Erythroblast (primary cell): Measurements from ENCODE around the gene FREM1.

Source experiments
- GATA1 ChIP-seq: IDR thresholded peaks from 2 replicates; pipeline ENCODE4 v1.6.1; 2011; ENCODE audit warnings: low read depth, mild to moderate bottlenecking, control low read depth, low read length, moderate library complexity
- POLR2A ChIP-seq: IDR thresholded peaks from 2 replicates; pipeline ENCODE4 v1.6.1; 2011; ENCODE audit warnings: mild to moderate bottlenecking, low read length

- no peak for TF ChIP-seq POLR2A
- TF ChIP-seq GATA1, result no peak
Observed at GRCh38 chr9:14843163-14843562, 67.1 kb downstream of the FREM1 start.
